SU-DHL-6 (cell line): Measurements from ENCODE around the gene FAM110A.

Experiments
- H2AFZ ChIP-seq: fragments of 200-600 bp; sonication (generic); 2 replicates; pipeline ENCODE4 v1.6.1; 2014; ENCODE audit warnings: low read depth, mild to moderate bottlenecking, moderate library complexity, mixed read lengths, antibody characterized with exemption, low read length; ENCODE audit not compliant: severe bottlenecking
- H3F3A ChIP-seq: fragments of 200-600 bp; shearing (Covaris generic); 2 replicates; pipeline ENCODE4 v1.6.0; 2016; ENCODE audit warnings: antibody characterized with exemption, mild to moderate bottlenecking; ENCODE audit not compliant: insufficient read depth
- H3K27ac ChIP-seq: fragments of 200-600 bp; sonication (generic); 2 replicates; pipeline ENCODE4 v1.5.1; 2016; ENCODE audit warnings: low read depth, mild to moderate bottlenecking, low read length, moderate library complexity, mixed read lengths
- H3K27me3 ChIP-seq: fragments of 200-600 bp; sonication (generic), shearing (Covaris generic); 2 replicates; pipeline ENCODE4 v1.6.0; 2014; ENCODE audit warnings: mild to moderate bottlenecking, low read length
- H3K36me3 ChIP-seq: fragments of 200-600 bp; sonication (generic); 2 replicates; pipeline ENCODE4 v1.6.1; 2014; ENCODE audit warnings: mild to moderate bottlenecking, low read length, mixed read lengths
- H3K4me2 ChIP-seq: fragments of 300-600, 200-600 bp; shearing (Covaris generic), sonication (generic); 2 replicates; pipeline ENCODE4 v1.6.0; 2014; ENCODE audit warnings: low read length, low read depth, mild to moderate bottlenecking; ENCODE audit not compliant: poor library complexity, severe bottlenecking
- H3K4me3 ChIP-seq: fragments of 200-600 bp; sonication (generic); 2 replicates; pipeline ENCODE4 v1.5.1; 2014; ENCODE audit warnings: antibody characterized with exemption, low read length, mild to moderate bottlenecking, mixed read lengths; ENCODE audit not compliant: insufficient read depth, poor library complexity, severe bottlenecking
- H3K79me2 ChIP-seq: fragments of 200-600 bp; sonication (generic); 2 replicates; pipeline ENCODE4 v1.6.1; 2014; ENCODE audit warnings: mild to moderate bottlenecking, low read length, moderate library complexity; ENCODE audit not compliant: insufficient read depth
- H3K9ac ChIP-seq: fragments of 200-600 bp; sonication (generic); 2 replicates; pipeline ENCODE4 v1.7.0; 2014; ENCODE audit warnings: mild to moderate bottlenecking, low read length
- H3K9me2 ChIP-seq: fragments of 200-600 bp; sonication (generic); replicated peaks from 2 replicates; pipeline ENCODE4 v1.6.1; 2014; ENCODE audit warnings: low read length; ENCODE audit not compliant: insufficient read depth
- H3K9me3 ChIP-seq: fragments of 200-600 bp; sonication (generic); 2 replicates; pipeline ENCODE4 v1.6.1; 2014; ENCODE audit warnings: low read length, mixed read lengths; ENCODE audit not compliant: insufficient read depth
- H4K20me1 ChIP-seq: fragments of 200-600 bp; sonication (generic); 2 replicates; pipeline ENCODE4 v1.6.1; 2014; ENCODE audit warnings: low read depth, mild to moderate bottlenecking, antibody characterized with exemption, low read length, moderate library complexity, mixed read lengths
- CTCF ChIP-seq: fragments of 200-600 bp; sonication (generic); IDR thresholded peaks from one replicate; pipeline ENCODE4 v1.5.1; 2017; ENCODE audit warnings: antibody characterized with exemption, mild to moderate bottlenecking, low read length, moderate library complexity; ENCODE audit not compliant: insufficient read depth, poor library complexity, severe bottlenecking
- EZH2phosphoT487 ChIP-seq: fragments of 200-600 bp; sonication (generic), shearing (Covaris generic); conservative IDR thresholded peaks from 2 replicates; pipeline ENCODE4 v1.6.1; 2018; ENCODE audit warnings: mild to moderate bottlenecking, antibody characterized with exemption, low read length, moderate library complexity, mixed read lengths

FAM110A gene

GRCh38 chr20:888057-888456 lies 54.5 kb downstream of the FAM110A start:
- Histone ChIP-seq H3K9me2 (no peaks in the 10 kb centered on the region), H3K9ac (no peak overlapping the region), H3K36me3 (no peaks in the 10 kb centered on the region), H3K27me3 (no peaks in the 10 kb centered on the region), H3K4me2 (no peak overlapping the region), H3K9me3 (no peaks in the 10 kb centered on the region), H3K27ac (no peak overlapping the region), H3K4me3 (no peak overlapping the region), H3F3A (no peaks in the 10 kb centered on the region), H2AFZ (no peak overlapping the region), H3K79me2 (no peaks in the 10 kb centered on the region), H4K20me1 (no peaks in the 10 kb centered on the region)
- TF ChIP-seq CTCF (no peak), EZH2phosphoT487 (no peak)

- H3K27ac ChIP-seq, result no peak overlapping the region
- H3K9ac ChIP-seq, result no peak overlapping the region
- no peak overlapping the region for H3K4me2 ChIP-seq
- TF ChIP-seq EZH2phosphoT487 (no peak), CTCF (no peak)
- no peak overlapping the region for H2AFZ ChIP-seq
- no peak overlapping the region for H3K4me3 ChIP-seq
- no peaks in the 10 kb centered on the region for H3K27me3 ChIP-seq
- no peaks in the 10 kb centered on the region for H4K20me1 ChIP-seq
- H3K36me3 ChIP-seq, result no peaks in the 10 kb centered on the region
- H3K9me3 ChIP-seq, result no peaks in the 10 kb centered on the region
- no peaks in the 10 kb centered on the region for H3K9me2 ChIP-seq
- no peaks in the 10 kb centered on the region for H3K79me2 ChIP-seq
- H3F3A ChIP-seq, result no peaks in the 10 kb centered on the region
Measured at GRCh38 chr20:889106-889505, 55.6 kb downstream of the FAM110A start.

- no peaks in the 10 kb centered on the region for H3K36me3 ChIP-seq
- H3K4me2 ChIP-seq, result no peak overlapping the region
- H3F3A ChIP-seq, result no peaks in the 10 kb centered on the region
- H3K9ac ChIP-seq, result no peak overlapping the region
- H2AFZ ChIP-seq, result no peak overlapping the region
- TF ChIP-seq EZH2phosphoT487 (no peak), CTCF (no peak)
- no peaks in the 10 kb centered on the region for H3K9me2 ChIP-seq
- H4K20me1 ChIP-seq, result no peaks in the 10 kb centered on the region
- H3K4me3 ChIP-seq, result no peak overlapping the region
- H3K27ac ChIP-seq, result no peak overlapping the region
- H3K79me2 ChIP-seq, result no peaks in the 10 kb centered on the region
- no peaks in the 10 kb centered on the region for H3K27me3 ChIP-seq
- H3K9me3 ChIP-seq, result no peaks in the 10 kb centered on the region
Measured at GRCh38 chr20:889932-890463, 56.5 kb downstream of the FAM110A start.
